Activated T-helper 17 cell treated with anti-CD3 and anti-CD28 coated beads, Interleukin-2, amount 50 U/mL, for 72 hours (primary cell): ENCODE results near the gene HDAC2. TPM values are rescaled to one million over a fixed set of nuclear protein-coding genes. Genes with fewer than 3 reads are reported as not detected.
"Not testable (repeated sequence)": the region's sequence is repeated elsewhere in the genome, so short reads cannot be mapped to it uniquely, and the experiment has no call there.

Source experiments
- ATAC-seq: fragments of 150-1000 bp; cut with Tn5 transposase; replicated peaks from 2 replicates; pipeline ENCODE4 v1.10.0; 2021; ENCODE audit warnings: mild to moderate bottlenecking, moderate library complexity
- H3K27ac Mint-ChIP-seq: one replicate; pipeline ENCODE4 v1.8.0; 2022; ENCODE audit warnings: mixed read lengths
- H3K27me3 Mint-ChIP-seq: one replicate; pipeline ENCODE4 v1.8.0; 2022; ENCODE audit warnings: mixed read lengths
- H3K36me3 Mint-ChIP-seq: one replicate; pipeline ENCODE4 v1.8.0; 2022; ENCODE audit warnings: low read depth, mild to moderate bottlenecking, mixed read lengths
- H3K4me1 Mint-ChIP-seq: one replicate; pipeline ENCODE4 v1.8.0; 2022; ENCODE audit warnings: mixed read lengths
- H3K4me3 Mint-ChIP-seq: one replicate; pipeline ENCODE4 v1.8.0; 2022; ENCODE audit warnings: mild to moderate bottlenecking, mixed read lengths
- H3K9me3 Mint-ChIP-seq: one replicate; pipeline ENCODE4 v1.8.0; 2022; ENCODE audit warnings: mixed read lengths
- total RNA-seq, 2 donors: library from RNA; stranded (reverse); gene quantifications; one replicate each; pipeline ENCODE4 v1.2.3, GENCODE V29; 2022

The HDAC2 gene
- total RNA-seq, result 10 to 100 TPM; 53.9 to 95.7 TPM

DNA sequence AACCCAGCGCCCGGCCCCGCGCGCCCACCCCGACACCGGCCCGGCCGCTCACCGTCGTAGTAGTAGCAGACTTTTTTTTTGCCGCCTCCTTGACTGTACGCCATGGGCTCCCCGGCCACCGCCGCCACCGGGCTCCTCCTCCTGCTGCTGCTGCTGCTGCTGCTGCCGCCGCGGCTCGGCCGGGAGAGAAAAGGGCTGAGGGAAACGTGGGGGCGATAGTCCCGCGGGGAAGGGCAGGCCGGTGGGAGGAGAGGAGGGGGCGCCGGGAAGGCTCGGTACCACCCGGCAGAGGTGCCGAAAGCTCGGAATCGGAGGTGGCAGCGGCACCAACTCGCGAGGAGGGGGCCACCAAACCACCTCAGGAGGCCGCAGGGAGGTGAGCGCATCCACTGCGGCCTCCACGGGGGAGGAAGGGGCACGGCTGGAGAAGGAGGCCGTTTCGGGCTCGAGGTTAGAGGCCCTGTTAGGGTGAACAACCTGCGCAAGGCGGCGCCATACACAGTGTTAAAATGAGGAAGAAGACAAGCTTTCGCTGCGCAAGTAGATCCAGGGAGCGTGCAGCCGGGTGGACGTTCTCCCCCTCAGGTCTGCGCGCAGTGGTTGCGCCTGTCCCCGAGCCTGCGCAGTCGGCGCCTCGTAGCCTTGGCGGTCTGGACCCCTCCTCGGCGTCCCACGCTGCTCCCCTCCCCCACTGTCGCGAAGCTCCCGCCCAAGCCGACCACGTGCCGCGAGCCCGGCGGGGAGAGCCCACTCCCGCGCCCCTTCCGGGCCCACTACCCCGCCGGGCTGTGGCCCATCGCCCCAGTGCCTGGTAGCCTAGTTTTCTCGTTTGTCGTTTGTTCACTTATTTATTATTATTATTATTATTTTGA is at the start of gene HDAC2:
TSS of gene HDAC2 (minus strand) at position 344 of the 872 bp plus-strand sequence. CDS start at position 104, 240 bp downstream.
- peak; percentile 78 for ATAC-seq
- Mint-ChIP-seq H3K27me3 (no peaks in the 10 kb centered on the region), H3K4me3 (peak within 1 kb of the TSS; percentile 98), H3K27ac (peak within 1 kb of the TSS; percentile 98), H3K4me1 (peaks cover 22% of the 10 kb centered on the region), H3K36me3 (peaks cover 6% of the 10 kb centered on the region), H3K9me3 (no peaks in the 10 kb centered on the region)

- Mint-ChIP-seq H3K4me3 (no peak overlapping the region), H3K27me3 (peaks cover 9% of the 10 kb centered on the region), H3K27ac (no peak overlapping the region), H3K9me3 (no peaks in the 10 kb centered on the region), H3K36me3 (no peaks in the 10 kb centered on the region), H3K4me1 (no peaks in the 10 kb centered on the region)
- ATAC-seq, result no peak
Measured at GRCh38 chr6:114020196-114020595, 49.2 kb upstream of the HDAC2 start.

GRCh38 chr6:114017146-114017545 is 46.2 kb upstream of the HDAC2 start:
- not testable (repeated sequence) for H3K27me3 Mint-ChIP-seq, H3K4me1 Mint-ChIP-seq, H3K4me3 Mint-ChIP-seq, ATAC-seq, H3K9me3 Mint-ChIP-seq, H3K36me3 Mint-ChIP-seq, H3K27ac Mint-ChIP-seq

DNA sequence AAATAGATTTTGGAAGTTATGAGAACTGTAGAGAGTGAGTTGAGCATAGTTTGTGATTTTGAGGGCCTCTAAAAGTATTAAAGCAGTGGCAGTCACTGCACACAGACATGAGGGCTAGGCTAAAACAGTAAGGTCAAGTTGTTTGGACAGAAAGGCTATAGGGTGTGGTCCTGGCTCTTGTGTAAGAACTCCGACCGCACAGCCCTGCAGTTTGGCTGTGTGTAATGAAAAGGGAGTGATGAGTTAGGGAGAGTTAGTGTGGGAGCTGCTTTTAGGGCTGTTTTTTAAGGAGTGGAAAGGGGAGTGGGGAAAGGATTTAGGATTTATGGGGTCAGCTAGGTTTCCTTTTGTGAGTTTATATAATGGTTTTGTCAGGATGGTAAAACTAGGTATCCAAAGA is 43.2 kb upstream of the HDAC2 start:
- H3K9me3 Mint-ChIP-seq, result not testable (repeated sequence)

DNA sequence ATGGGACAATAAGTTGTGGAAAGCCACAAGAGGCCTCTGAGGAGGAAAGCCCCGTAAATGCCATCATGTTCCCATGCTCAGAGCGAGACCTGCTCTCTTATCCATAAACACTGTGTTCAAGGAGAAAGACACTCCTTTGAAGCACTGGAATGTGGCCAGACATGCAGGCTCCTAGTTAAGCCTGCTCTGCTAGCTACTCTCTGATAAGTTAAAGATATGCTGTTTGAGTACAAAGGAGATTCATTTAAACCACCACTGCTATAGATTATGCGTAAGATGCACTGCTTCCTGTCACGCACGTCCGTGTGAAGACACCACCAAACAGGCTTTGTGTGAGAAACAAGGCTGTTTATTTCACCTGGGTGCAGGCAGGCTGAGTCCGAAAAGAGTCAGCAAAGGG is 40.5 kb upstream of the HDAC2 start:
- Mint-ChIP-seq H3K4me1 (peaks cover 13% of the 10 kb centered on the region), H3K27ac (peak overlapping the region; percentile 33)
- ATAC-seq, result peak; percentile 37
- H3K36me3 Mint-ChIP-seq, H3K4me3 Mint-ChIP-seq, H3K9me3 Mint-ChIP-seq, H3K27me3 Mint-ChIP-seq: not testable (repeated sequence)

More for the DNA sequence above, 43.2 kb upstream of the HDAC2 start:
- not testable (repeated sequence) for H3K27ac Mint-ChIP-seq, H3K27me3 Mint-ChIP-seq, ATAC-seq, H3K4me3 Mint-ChIP-seq, H3K4me1 Mint-ChIP-seq, H3K36me3 Mint-ChIP-seq

DNA sequence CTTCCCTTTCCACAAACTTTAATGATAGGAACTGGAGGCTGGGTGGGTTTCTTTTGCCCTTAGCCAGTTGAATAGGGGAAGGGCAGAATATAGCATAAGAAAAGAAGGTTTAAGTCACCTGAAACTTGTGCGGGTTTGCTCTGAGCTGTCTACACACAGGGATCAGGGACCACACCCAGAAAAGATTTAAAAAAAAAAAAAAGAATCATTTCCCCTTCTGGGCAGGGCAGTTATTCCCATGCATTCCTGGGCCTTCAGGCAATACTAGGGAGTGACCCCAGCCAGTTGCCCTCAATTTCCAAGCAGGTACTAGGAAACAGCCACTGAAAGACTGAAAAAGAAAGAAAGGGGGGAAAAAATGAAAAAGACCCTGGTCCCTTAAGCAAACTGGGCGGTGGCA is 39.6 kb upstream of the HDAC2 start:
- H3K27ac Mint-ChIP-seq, result no peak overlapping the region
- peaks cover 3% of the 10 kb centered on the region for H3K9me3 Mint-ChIP-seq
- no peaks in the 10 kb centered on the region for H3K36me3 Mint-ChIP-seq
- H3K4me3 Mint-ChIP-seq, result no peak overlapping the region
- no peak for ATAC-seq
- H3K27me3 Mint-ChIP-seq, result no peaks in the 10 kb centered on the region
- peaks cover 13% of the 10 kb centered on the region for H3K4me1 Mint-ChIP-seq

GRCh38 chr6:114009192-114009591 is 38.2 kb upstream of the HDAC2 start:
- no peak overlapping the region for H3K4me3 Mint-ChIP-seq
- peaks cover 8% of the 10 kb centered on the region for H3K9me3 Mint-ChIP-seq
- H3K36me3 Mint-ChIP-seq, result no peaks in the 10 kb centered on the region
- H3K27ac Mint-ChIP-seq, result no peak overlapping the region
- peaks cover 13% of the 10 kb centered on the region for H3K4me1 Mint-ChIP-seq
- no peak for ATAC-seq
- H3K27me3 Mint-ChIP-seq, result peaks cover 5% of the 10 kb centered on the region

- Mint-ChIP-seq H3K27ac (no peak overlapping the region), H3K4me3 (no peak overlapping the region), H3K27me3 (peaks cover 5% of the 10 kb centered on the region), H3K9me3 (peaks cover 8% of the 10 kb centered on the region), H3K36me3 (no peaks in the 10 kb centered on the region), H3K4me1 (peaks cover 13% of the 10 kb centered on the region)
- no peak for ATAC-seq
Measured at GRCh38 chr6:114008331-114008730, 37.4 kb upstream of the HDAC2 start.

DNA sequence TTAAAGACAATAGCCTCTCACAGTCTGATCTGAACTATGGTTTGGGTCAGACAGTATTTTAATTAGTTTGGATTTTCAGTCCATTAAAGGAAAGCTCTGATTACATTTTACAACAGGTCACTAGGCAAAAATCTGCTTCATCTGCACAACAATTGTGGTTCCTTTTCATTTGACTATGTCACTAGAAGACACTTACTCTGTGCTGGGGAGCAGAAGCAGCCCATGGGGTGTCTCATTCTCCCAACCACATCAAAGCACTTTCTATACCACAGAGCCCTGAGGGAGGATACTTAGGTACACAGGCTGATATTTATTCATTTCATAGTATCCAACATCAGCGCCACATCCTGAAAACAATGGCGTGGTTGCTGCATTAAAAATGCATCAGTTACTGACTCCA is 36.6 kb upstream of the HDAC2 start:
- no peaks in the 10 kb centered on the region for H3K36me3 Mint-ChIP-seq
- peaks cover 13% of the 10 kb centered on the region for H3K4me1 Mint-ChIP-seq
- peak; percentile 99 for ATAC-seq
- H3K9me3 Mint-ChIP-seq, result peaks cover 8% of the 10 kb centered on the region
- H3K4me3 Mint-ChIP-seq, result peak overlapping the region; percentile 30
- no peak overlapping the region for H3K27ac Mint-ChIP-seq
- peaks cover 9% of the 10 kb centered on the region for H3K27me3 Mint-ChIP-seq

GRCh38 chr6:114001354-114001753 is 30.4 kb upstream of the HDAC2 start:
- Mint-ChIP-seq H3K27ac (no peak overlapping the region), H3K4me1 (no peaks in the 10 kb centered on the region), H3K27me3 (peaks cover 19% of the 10 kb centered on the region), H3K9me3 (peaks cover 4% of the 10 kb centered on the region), H3K4me3 (no peak overlapping the region), H3K36me3 (no peaks in the 10 kb centered on the region)
- ATAC-seq, result no peak

DNA sequence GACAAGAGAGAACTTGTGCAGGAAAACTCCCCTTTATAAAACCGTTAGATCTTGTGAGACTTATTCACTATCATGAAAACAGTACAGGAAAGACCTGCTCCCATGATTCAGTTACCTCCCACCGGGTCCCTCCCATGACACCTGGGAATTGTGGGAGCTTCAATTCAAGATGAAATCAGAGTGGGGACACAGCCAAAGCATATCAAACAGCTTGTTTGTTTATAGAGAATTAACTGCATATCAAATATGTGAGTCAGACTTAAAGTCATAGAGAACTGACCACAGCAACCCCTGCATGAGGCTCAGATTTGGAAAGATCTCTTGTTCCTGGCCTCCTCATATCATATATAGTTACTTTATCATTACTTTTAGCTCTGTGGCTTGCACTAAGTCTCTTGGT is 29.1 kb upstream of the HDAC2 start:
- Mint-ChIP-seq H3K9me3 (peaks cover 4% of the 10 kb centered on the region), H3K27me3 (peaks cover 19% of the 10 kb centered on the region)

DNA sequence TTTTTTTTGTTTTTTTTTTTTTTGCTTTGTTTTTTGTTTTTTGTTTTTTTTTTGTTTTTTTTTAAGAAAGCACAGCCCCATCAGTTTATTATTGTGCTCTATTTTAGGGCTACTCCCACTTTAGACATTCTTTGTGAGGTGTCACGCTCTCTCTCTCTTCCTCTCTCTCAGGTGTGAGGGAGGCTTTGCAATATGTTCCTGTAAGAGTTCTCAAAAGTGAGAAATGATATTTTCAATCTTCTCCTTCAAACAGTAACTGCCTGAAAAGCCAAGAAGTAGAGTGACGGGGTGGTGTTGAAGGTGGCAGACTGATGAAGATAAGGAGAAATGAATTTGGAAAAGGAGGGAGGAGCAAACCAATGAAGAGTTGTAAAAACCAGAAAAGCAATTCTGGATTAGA is 28.3 kb upstream of the HDAC2 start:
- no peak for ATAC-seq
- no peaks in the 10 kb centered on the region for H3K9me3 Mint-ChIP-seq
- H3K27ac Mint-ChIP-seq, result no peak overlapping the region

More for the DNA sequence above, 29.1 kb upstream of the HDAC2 start:
- peaks cover 3% of the 10 kb centered on the region for H3K4me1 Mint-ChIP-seq
- no peak for ATAC-seq
- H3K27ac Mint-ChIP-seq, result no peak overlapping the region
- H3K36me3 Mint-ChIP-seq, result no peaks in the 10 kb centered on the region
- no peak overlapping the region for H3K4me3 Mint-ChIP-seq

GRCh38 chr6:113998811-113999210 is 27.9 kb upstream of the HDAC2 start:
- no peak for ATAC-seq
- peaks cover 8% of the 10 kb centered on the region for H3K4me1 Mint-ChIP-seq
- no peak overlapping the region for H3K4me3 Mint-ChIP-seq
- peaks cover 15% of the 10 kb centered on the region for H3K27me3 Mint-ChIP-seq
- H3K9me3 Mint-ChIP-seq, result no peaks in the 10 kb centered on the region
- H3K27ac Mint-ChIP-seq, result no peak overlapping the region
- H3K36me3 Mint-ChIP-seq, result no peaks in the 10 kb centered on the region

More for the DNA sequence above, 28.3 kb upstream of the HDAC2 start:
- H3K4me1 Mint-ChIP-seq, result peaks cover 8% of the 10 kb centered on the region
- H3K27me3 Mint-ChIP-seq, result peaks cover 15% of the 10 kb centered on the region
- no peak overlapping the region for H3K4me3 Mint-ChIP-seq
- no peaks in the 10 kb centered on the region for H3K36me3 Mint-ChIP-seq

GRCh38 chr6:113997116-113997515 is 26.2 kb upstream of the HDAC2 start:
- H3K9me3 Mint-ChIP-seq, result no peaks in the 10 kb centered on the region
- no peak for ATAC-seq
- H3K4me3 Mint-ChIP-seq, result no peak overlapping the region
- H3K27ac Mint-ChIP-seq, result no peak overlapping the region
- peaks cover 8% of the 10 kb centered on the region for H3K4me1 Mint-ChIP-seq
- no peaks in the 10 kb centered on the region for H3K36me3 Mint-ChIP-seq
- peaks cover 10% of the 10 kb centered on the region for H3K27me3 Mint-ChIP-seq

GRCh38 chr6:113995634-113996033 is 24.7 kb upstream of the HDAC2 start:
- no peaks in the 10 kb centered on the region for H3K36me3 Mint-ChIP-seq
- H3K4me3 Mint-ChIP-seq, result no peak overlapping the region
- no peaks in the 10 kb centered on the region for H3K9me3 Mint-ChIP-seq
- H3K27ac Mint-ChIP-seq, result no peak overlapping the region
- ATAC-seq, result no peak
- H3K4me1 Mint-ChIP-seq, result peaks cover 8% of the 10 kb centered on the region
- peaks cover 7% of the 10 kb centered on the region for H3K27me3 Mint-ChIP-seq
